HL-60/S4 treated with phorbol 12-myristate 13-acetate at 8.2 ng/mL for 4 days and 3 days (cell line): ENCODE results near the gene ARHGAP26.

Experiments
- in situ Hi-C: fragments of 300-500 bp; cut with MboI; formaldehyde crosslinking; loops from 2 replicates; pipeline ENCODE4 v1.15.0; 2022; ENCODE audit warnings: low sequenced_read_pairs

Gene ARHGAP26

DNA sequence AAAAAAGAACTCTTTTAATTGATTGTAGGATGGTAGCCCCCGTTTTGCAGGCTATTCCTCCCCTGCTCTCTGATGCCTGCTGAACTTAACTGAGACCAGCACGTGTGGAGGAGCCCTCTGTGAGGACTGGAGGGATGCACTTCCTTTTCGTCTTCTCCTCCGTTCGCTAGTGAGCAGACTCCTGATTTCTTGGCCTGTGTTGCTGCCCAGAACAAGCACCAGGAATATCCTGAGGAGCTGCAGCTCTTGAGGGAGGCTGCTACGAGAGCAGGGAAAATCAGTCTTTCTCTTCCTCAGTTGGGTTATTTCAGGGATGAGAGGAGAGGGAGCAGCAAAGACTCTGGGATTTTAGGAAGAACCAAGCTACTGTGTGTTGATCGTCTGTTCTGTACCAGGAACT, 74.7 kb downstream of the ARHGAP26 start:
- in situ Hi-C loops, result no loop called here

DNA sequence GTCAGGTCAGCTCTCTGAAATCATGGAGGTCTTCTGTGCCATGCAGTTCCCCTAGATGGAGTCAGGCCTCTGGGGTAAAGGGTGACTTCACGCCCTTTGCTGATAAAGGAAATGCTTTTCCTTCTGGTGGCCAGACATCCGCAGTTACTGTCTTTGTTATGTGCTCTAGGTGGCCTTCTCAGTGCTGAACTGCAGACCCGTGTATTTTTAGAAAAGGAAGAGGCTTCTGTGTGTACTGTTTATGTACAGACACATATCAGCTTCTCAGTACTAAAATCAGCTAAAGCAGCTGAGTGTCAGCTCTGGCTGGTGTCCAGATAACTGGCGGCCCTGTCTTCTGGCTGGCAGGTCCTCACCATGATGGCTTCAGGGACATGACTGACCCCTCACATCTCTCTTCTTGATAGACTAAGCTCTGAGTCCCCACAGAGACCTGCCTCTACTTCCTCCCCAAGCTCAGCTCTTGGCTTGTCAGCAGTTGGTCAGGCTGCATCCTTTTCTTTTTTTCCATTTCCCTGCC, 75.3 kb downstream of the ARHGAP26 start:
- in situ Hi-C loops, result no loop called here

DNA sequence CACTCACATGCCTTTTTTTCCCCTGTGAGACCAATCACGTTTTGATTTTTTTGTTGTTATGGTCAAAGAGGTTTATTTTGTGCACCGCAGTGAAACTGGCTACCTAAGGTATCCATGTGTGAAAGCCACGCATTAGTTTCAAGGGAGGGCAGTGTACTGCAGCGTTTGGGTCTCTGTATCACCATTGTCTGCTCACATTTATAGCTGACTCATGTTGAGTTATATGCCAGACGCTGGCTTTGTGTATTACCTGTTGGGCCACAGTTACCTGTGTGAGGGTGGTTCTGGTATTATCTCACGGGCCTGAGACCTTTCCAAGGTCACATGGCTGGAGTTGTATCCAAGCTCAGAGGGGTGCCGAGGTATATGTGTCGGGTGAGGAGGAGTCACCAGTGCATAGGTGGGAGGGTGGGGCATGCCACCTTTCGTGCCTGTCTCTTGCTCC, 75.8 kb downstream of the ARHGAP26 start:
- in situ Hi-C loops, result no loop called here

DNA sequence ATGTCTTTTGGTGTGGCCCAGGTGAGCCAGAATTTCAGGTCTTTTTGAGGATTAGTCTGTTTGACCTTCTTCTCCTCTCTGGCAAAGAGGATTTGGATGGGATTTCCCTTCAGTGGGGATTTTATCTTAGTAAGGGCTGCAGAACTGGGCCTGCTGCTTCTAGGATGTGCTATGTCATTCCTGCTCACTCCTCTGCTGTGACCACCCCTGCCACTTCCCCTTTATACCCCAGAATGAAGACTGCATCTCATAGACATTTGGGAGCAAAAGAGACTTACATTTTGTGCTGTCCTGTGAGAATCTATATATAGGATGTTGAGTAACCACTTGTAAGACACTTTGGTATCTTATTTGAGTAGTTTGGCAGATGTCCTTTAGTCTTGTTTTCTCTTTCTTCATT, 76.2 kb downstream of the ARHGAP26 start:
- in situ Hi-C loops, result no loop called here

DNA sequence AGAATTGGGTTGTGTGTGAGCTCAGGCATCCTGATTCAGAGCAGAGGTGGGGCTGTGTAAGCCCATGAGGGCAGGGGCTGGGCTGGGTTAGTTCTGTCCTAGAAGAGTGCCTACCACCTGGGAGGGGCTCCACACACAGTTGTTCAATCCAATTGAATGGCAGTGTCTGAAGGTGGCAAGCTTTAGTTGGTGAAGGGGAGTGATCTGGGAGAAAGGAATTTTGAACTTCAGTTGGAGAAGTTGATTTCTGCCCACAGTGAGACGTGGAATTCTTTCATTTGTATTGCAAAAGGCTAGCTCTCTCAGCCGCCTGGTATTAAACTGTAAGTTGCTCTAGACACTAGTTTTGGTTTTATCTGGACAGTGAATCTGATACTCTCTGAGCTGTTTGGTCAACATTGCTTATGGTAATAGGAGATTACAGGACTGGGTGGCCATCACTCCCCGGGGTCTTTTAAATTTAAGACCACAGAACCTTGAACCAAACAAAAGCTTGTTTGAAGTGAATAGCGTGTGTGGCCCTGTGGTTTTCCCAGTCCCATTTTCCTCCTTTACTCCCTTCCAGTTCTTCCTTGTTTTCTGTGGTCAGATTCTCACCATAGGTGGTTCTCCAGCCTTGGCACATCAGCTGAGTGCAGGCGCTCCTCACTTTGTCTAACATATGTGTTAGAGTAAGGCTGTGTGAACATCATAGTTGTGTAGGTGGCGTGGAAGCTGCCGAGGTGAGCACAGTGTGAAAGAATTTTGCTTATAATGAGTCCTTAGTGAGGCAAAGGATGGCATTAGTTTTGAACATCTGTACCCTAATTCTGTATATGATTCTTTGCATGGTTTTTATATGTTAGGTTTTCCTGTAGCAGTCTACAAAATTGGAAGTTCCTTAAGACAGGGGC, 78.0 kb downstream of the ARHGAP26 start:
- in situ Hi-C loops, result no loop called here

DNA sequence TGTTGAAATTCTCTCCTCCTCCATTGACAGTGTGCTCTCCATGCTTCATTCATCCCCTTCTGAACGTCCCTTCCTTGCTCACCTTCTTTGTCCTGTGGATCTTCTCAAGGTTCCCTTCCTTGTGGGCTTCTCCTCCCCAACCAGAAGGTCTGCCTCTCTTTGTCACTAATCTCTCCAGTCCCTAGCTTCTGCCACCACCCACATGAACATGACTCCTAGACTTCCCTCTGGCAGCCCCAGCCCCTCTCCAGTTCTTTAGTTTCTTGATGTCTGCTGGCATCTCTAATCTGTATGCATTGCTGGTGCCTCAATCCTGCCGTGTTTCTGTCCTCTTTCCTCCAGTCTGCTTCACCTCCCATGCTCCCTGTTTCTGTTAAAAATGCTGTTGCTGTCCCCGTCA, 79.3 kb downstream of the ARHGAP26 start:
- in situ Hi-C loops, result no loop called here

DNA sequence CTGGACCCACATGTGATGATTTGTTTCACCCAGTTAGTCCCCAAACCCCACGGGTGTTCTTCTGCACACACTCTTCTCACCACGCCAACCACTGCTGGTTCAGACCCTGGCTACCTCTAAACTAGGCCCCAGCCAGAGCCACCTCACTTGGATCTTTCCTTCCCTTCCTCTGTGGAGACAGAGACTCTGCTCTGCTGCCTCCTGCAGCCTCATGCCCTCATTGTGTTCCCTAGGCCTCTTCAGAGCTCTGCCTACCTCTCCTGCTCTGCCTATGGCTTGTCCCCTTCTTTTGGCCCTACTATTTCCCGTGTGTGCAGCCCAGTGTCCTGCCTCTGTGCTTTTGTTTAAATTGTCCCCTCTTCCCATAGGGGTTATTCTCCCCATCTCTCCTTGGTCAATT, 79.7 kb downstream of the ARHGAP26 start:
- in situ Hi-C loops, result no loop called here

DNA sequence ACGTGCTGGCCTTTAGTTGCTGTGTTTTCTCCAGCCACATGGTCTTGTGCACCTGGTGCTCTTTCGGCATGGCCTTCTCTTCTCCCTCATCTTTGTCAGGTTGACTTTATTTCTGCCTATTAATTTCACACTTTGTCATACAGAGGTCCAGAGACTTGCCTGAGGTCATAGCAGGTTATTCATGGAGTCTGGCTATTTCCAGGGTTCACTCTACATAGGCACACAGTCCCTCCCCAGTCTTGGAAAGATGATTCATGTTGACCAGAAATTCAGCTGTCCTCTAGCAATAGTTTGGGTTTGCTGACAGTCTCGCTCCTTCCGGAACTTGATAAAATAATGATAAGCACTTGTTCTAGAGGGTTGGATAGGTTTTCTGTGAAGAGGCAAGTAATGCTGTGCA, 81.6 kb downstream of the ARHGAP26 start:
- in situ Hi-C loops, result no loop called here

DNA sequence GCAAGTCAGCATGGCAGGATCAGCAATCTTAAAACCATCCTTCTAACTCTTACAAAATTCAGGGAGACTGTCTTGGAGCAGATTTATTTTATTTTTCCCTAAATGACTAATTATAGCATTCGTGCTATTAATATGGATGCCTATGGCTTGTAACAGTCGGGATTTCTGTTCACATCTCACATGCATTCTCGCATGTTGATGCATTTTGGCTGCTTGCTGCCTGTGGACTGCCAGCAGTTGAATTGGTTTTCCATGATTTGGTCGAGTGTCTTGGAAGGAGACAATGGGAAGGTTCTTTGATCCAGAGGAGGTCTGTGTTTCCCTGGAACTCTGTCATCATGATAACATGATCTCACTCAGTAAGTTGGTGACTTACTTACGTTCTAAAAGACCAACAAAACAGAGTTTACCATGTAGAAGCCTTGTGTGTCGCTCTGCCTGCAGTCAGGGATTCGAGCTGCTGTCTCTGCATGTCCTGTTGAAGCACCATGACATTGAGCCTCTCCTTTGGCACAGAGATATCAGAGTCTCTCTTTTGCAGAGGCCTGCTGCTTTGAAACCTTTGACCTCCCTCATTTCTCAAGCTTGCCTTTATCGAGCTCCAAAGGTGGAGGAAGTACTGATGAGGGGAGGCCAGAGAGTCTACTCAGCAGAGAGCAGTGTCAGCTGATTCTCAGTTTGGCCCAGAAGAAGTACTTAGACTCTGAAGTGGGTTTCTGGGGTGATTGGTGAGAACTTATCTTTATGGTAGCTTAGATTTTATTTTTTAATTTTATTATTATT, 82.4 kb downstream of the ARHGAP26 start:
- in situ Hi-C loops, result no loop called here

DNA sequence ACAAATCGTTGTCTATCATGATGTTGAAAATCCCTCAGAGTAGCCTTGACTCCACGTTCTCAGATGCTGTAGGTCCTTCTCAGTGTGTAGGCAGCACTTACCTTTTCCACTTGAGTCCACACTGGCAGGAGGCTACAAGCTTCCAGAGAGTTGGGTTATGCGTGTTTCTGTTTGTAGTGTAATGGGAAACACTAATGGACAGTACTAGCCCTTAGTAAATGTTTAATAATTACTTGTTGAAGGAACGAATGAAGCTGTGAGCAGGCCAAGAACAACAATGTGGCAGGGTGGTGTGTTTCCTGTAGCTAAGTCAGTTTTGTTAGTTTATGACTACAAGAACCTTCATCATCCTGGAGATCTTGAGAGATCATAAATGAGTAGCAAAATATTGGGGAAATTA, 83.5 kb downstream of the ARHGAP26 start:
- in situ Hi-C loops, result no loop called here

DNA sequence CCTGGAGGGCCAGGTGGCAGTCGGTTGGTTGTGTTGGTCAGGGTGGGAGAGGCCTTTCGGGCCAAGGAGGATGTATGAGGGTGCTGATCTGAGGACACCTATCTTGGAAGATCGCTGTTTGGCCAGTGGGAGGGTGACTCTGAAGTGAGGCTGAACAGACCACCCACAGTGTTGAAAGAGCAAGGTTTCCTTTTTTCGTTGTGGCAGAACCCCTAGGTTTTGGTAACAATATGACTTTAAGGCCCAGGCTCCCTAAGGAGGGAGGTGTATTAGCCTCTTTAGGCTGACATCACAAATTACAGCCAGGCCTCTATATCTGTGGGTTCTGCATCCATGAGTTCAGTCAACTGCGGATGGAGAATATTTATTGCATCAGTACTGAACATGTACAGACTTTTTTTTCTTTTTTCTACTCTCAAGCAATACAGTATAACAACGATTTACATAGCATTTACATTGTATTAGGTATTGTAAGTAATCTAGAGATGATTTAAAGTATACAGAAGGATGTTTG, 86.1 kb downstream of the ARHGAP26 start:
- in situ Hi-C loops, result no loop called here

DNA sequence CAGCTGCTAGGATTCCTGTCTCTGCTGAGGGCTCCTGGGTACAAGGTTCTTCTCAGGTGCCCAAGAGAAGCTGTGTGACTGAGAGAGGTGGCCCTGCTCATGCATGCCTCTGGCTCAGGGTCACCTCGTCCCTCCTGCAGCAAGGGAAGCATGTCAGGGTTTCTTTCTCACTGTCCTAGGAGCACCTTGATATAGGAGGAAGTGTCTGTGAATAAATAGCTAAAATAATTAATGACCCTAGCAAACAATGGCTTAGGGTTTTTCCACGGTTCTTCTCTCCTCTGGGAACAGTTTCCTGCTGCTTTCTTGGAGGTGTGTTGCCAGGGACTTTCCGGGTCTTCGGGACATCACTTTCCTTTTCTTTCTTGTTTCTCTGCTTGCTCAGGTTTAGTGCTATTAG, 87.2 kb downstream of the ARHGAP26 start:
- in situ Hi-C loops, result no loop called here

DNA sequence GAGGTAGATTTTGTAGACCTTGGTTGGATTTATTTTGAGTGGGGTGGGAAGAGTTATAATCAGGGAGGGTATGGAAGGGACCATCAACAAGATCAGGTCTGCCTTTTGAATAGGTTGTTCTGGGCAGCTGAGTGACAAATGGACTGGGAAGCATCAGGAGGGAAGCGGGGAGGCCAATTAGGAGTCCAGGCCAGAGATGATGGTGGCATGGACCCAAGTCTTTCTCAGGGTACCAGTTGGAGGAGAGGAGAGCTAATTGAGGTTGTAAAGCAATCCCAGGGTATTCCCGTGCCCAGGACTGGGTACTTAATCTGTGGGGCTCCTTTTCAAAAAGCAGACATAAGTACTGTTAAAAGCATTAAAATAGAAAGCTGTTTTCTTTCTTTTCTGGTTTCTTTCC, 88.9 kb downstream of the ARHGAP26 start:
- in situ Hi-C loops, result no loop called here

DNA sequence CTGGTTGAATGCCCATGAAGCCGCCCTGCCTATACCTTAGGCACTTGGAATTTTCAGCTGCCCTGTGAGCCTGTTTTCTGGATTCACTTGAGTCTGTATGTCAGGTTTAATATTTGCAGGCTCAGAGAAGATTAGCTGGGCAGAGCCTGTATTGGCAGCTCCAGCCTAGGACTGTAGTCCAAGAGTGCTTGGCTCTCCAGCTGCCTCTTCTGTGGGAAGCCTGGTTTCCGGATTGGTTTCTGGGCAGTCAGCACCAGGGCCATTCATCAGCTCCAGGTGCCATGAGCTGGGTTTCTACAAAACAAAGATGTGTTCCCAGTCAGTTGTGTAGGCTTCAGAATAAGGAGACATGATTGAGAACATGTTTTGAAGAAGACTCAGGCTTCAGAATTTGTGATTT, 90.1 kb downstream of the ARHGAP26 start:
- in situ Hi-C loops, result no loop called here

DNA sequence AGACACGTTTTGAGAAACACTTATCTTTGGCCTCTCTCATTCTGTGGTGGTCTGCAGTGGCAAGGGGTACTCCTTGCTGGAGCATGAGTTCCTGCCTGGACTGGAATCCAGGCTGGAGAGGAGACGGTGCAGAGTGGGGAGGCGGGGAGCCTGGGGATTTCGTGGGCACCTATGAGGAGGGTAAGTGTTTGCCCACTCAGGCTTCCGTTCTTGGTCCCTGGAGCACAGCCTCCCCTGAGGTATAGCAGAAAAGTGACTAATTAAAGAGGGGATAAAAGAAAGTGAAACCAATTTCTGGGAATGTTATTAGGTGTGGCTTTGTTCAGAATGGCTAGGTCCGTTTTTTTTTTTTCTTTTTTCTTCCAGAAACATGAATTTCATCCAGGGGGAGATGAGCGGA, 90.8 kb downstream of the ARHGAP26 start:
- in situ Hi-C loops, result no loop called here

DNA sequence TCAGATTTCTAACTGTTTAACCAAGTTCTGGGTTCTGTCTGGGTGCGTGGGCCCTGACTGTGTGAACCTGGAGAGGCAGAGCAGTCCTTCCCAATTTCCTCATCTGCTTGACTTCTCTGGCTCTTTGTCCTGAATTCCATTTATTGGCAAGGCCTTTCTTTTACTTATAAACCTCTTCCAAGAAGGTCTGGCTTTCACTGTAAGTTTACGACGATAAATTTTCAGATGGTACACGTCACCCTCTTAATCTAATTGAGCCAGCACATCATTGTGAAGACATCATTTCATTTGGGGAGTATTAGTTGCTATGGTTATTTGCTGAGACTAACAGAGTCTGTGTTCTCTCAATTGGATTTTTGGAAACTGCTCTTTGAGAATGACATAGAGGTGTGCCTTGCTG, 92.4 kb downstream of the ARHGAP26 start:
- in situ Hi-C loops, result no loop called here

DNA sequence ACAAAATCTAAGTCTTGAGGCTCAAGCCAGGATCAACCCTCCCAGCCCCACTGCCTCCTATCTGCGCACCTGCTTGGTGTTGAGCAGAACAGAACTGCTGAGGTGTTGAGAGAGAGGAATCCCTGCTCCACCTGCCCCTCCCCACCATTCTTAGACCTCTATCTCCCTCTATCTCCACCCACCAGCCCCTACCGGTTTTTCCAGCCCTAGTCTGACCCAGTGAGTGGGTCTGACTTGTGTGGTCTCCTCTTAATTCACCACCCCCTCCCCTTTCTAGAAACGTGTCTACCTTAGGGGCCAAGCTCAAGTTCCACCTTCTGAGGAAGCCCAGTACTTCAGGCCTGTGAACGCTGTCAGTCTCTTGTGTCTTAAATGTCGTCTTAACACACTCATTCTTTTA, 93.7 kb downstream of the ARHGAP26 start:
- in situ Hi-C loops, result no loop called here

DNA sequence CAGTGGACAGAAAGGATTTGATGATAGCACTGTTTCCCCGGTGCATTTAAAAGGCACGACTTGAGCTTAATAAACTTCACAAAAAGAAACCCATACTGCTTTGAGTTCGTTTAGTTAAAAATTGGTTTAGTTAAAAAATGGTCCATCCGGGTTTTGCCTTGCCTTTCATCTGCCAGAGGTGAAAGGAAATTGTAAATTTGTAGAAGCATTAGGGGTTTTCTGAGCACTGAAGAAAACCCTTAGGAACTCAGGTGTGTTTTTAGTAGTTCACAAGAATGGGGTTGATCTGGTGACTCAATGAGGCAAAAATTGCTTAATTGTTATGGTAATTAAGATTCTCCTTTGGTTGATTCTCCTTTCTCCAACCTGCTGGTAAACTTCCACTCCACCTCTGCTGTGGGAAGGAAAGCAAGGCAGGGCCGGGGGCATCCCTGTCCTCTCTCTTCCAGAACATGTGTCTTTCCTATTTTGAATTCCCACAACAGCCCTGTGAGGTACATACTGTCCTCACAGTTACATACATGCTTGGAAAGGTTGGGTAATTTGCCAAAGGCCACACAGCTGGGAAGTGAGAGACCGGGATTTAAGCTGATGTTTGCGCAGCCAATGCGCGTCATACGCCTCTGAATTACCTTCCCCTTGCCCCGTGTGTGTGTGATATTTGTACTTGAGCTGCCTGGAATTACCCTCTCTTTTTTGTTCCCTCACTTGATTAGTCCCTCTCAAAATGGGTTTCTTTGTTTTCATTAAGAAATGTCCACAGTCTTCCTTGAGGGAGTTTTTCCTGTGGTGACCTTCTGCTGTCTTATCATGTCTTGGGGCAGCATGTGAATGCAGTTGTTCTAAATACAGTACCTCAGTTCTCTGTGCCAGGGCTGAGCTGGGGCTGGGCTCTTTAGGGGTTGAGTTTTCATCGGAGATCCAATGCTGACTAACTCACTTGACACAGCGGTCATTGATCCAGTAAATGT, 94.4 kb downstream of the ARHGAP26 start:
- in situ Hi-C loops, result no loop called here

DNA sequence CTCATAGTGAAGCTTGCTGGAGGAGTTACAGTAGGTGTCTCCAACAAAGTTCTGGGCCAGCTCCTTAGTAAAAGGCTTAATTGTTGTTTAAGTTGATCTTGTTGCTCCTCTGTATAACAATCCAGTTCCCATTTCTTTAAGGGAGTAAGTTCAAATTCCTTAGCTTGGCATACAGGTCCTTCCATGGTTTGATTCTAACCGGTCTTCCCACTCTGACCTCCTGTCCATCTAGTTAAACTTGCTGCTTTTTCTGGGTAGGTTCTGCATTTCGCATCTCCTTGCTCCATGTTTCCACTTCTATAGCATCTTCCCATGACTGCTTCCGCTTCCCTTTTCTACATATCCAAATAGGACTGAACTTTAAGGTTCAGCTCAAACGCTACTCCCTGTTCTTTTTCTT, 95.5 kb downstream of the ARHGAP26 start:
- in situ Hi-C loops, result no loop called here

DNA sequence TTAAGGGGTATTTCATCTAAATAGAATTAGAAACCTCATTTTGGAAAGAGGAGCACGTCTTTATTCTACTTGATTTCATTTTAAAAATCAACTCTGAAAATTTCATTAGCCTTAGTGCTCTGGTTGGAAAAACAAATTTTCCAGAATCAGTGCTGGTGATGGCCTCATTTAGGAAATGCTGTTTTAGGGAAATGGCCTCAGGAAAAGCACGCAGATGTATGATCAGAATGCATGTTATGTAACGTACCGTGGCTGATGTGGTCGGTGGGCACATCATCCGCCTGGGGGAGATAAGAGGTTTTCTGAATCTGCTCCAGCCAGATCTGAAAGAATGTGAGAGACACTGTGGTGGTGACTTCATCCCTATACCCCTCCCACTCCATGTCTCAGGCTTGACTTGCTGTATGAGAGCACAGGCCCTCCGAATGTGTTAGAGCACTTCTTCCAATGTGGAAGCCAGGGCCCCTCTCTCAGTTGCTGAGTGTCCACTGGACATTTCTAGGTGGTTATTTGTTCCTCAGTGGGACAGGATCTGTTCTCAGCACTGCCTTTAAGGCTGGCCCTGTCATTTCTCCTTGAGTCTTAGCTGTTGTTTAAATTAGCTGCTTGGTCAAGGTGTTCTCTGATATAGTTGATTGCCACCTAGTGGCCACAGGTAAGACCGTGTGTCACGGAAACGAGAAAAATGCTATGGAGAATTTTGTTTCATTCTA, 96.5 kb downstream of the ARHGAP26 start:
- in situ Hi-C loops, result no loop called here
